Measurements from ENCODE around the gene VPS13C.
"Not testable (repeated sequence)": the region's sequence is repeated elsewhere in the genome, so short reads cannot be mapped to it uniquely, and the experiment has no call there.

Gene VPS13C

GRCh38 chr15:62066663-62067447 is 6.6 kb upstream of the VPS13C start, which contains the start of gene C2CD4A:
Gene C2CD4A (plus strand): TSS chr15:62066977. CDS start chr15:62067614, 637 bp downstream.
- peak within 1 kb of the TSS; percentile 20; the same call in 1 of the 2 replicates for H3K4me3 ChIP-seq (ENCODE audit: low read length)

GRCh38 chr15:62063825-62064635 is 3.8 kb upstream of the VPS13C start:
- H3K4me3 ChIP-seq (ENCODE audit: low read length): no peak overlapping the region
- no peak for TF ChIP-seq ZNF274 (IDR thresholded peaks at IDR 0.05; ENCODE audit: low read depth, low read length)

More at GRCh38 chr15:62066663-62067447, 6.6 kb upstream of the VPS13C start, which contains the start of gene C2CD4A:
- TF ChIP-seq ZNF274 (IDR thresholded peaks at IDR 0.05; ENCODE audit: low read depth, low read length): no peak

GRCh38 chr15:62060896-62061280 is 641 bp upstream of the VPS13C start:
- H3K4me3 ChIP-seq (ENCODE audit: low read length): peak overlapping the region; percentile 72; the same call in 1 of the 2 replicates
- no peak for TF ChIP-seq ZNF274 (IDR thresholded peaks at IDR 0.05; ENCODE audit: low read depth, low read length)

GRCh38 chr15:62059816-62060112 is 483 bp downstream of the VPS13C start:
- TF ChIP-seq ZNF274 (IDR thresholded peaks at IDR 0.05; ENCODE audit: low read depth, low read length): no peak
- H3K4me3 ChIP-seq (ENCODE audit: low read length): peak overlapping the region; percentile 95

GRCh38 chr15:62059108-62059815 is 985 bp downstream of the VPS13C start:
- TF ChIP-seq ZNF274 (IDR thresholded peaks at IDR 0.05; ENCODE audit: low read depth, low read length): no peak
- H3K4me3 ChIP-seq (ENCODE audit: low read length): peak overlapping the region; percentile 95

GRCh38 chr15:62058327-62059028 is 1.8 kb downstream of the VPS13C start:
- TF ChIP-seq ZNF274 (IDR thresholded peaks at IDR 0.05; ENCODE audit: low read depth, low read length): no peak
- H3K4me3 ChIP-seq (ENCODE audit: low read length): no peak overlapping the region

GRCh38 chr15:62057341-62057980 is 2.8 kb downstream of the VPS13C start:
- no peak overlapping the region for H3K4me3 ChIP-seq (ENCODE audit: low read length)
- no peak for TF ChIP-seq ZNF274 (IDR thresholded peaks at IDR 0.05; ENCODE audit: low read depth, low read length)

- TF ChIP-seq ZNF274 (IDR thresholded peaks at IDR 0.05; ENCODE audit: low read depth, low read length): no peak
- no peak overlapping the region for H3K4me3 ChIP-seq (ENCODE audit: low read length)
Observed at GRCh38 chr15:62054979-62055378, 5.3 kb downstream of the VPS13C start.

- no peak for TF ChIP-seq ZNF274 (IDR thresholded peaks at IDR 0.05; ENCODE audit: low read depth, low read length)
- no peak overlapping the region for H3K4me3 ChIP-seq (ENCODE audit: low read length)
Observed at GRCh38 chr15:62053439-62054085, 6.7 kb downstream of the VPS13C start.

GRCh38 chr15:62052713-62053112 is 7.5 kb downstream of the VPS13C start:
- TF ChIP-seq ZNF274 (IDR thresholded peaks at IDR 0.05; ENCODE audit: low read depth, low read length): no peak
- no peak overlapping the region for H3K4me3 ChIP-seq (ENCODE audit: low read length)

- no peak overlapping the region for H3K4me3 ChIP-seq (ENCODE audit: low read length)
- no peak for TF ChIP-seq ZNF274 (IDR thresholded peaks at IDR 0.05; ENCODE audit: low read depth, low read length)
Observed at GRCh38 chr15:62051166-62051565, 9.1 kb downstream of the VPS13C start.

GRCh38 chr15:62050115-62050514 is 10.1 kb downstream of the VPS13C start:
- TF ChIP-seq ZNF274 (IDR thresholded peaks at IDR 0.05; ENCODE audit: low read depth, low read length): no peak
- no peak overlapping the region for H3K4me3 ChIP-seq (ENCODE audit: low read length)

GRCh38 chr15:62048254-62048653 is 12.0 kb downstream of the VPS13C start:
- not testable (repeated sequence) for H3K4me3 ChIP-seq (ENCODE audit: low read length)

Measured in GM08714 (cell line).